GM23248 (cell line): ENCODE results near the gene VPS33A.

Source experiments
- EZH2 ChIP-seq: fragments of 200-600 bp; sonication (generic); IDR thresholded peaks from 2 replicates; pipeline ENCODE4 v1.6.1; 2018; ENCODE audit warnings: antibody characterized with exemption, mild to moderate bottlenecking; ENCODE audit not compliant: insufficient read depth, poor library complexity, severe bottlenecking
- EZH2phosphoT487 ChIP-seq: fragments of 200-600 bp; sonication (generic); IDR thresholded peaks from 2 replicates; pipeline ENCODE4 v1.6.1; 2018; ENCODE audit warnings: antibody characterized with exemption, moderate library complexity, mild to moderate bottlenecking, low read depth; ENCODE audit not compliant: insufficient read depth

DNA sequence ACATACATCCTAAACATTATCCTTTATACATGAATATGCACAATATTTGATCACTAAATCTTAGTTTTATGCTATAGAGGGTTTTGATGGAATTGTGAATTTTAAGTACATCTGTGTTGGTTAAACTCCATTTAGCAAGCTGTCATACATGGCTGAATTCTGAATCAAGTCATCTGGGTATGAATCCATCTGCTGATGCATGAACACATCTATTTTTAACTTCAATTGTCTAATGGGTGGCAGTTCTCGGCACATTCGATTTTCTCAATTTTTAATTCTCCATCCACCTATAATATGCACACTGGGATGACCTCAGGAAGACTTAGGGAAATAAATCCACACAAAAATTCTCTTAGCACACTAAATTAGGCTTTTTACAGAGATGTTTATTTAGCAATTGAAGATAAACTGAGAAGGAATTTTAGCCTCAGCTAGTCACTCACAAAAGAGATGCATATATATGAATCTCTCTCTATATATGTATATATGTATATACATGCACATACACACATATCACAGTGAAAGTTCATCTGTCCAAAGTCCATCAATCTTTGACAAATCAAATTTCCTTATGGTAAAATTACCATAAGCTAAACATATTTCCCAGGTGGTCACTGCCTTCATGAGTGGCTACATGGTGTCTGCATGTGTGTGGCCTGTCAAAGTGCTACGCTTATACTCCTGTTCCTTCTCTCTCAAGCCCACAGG lies 44.5 kb upstream of the VPS33A start:
- TF ChIP-seq EZH2 (no peak), EZH2phosphoT487 (no peak)
